K562 (cell line): ENCODE results near the gene FXYD1. TPM values are rescaled to one million over a fixed set of nuclear protein-coding genes. Genes with fewer than 3 reads are reported as not detected.

Experiments
- ATAC-seq: fragments of 200-7000 bp; cut with Tn5 transposase; 3 replicates; pipeline ENCODE4 v1.9.1; 2020; ENCODE audit warnings: moderate library complexity
- BruUV-seq: library from RNA; stranded (reverse); fragments of 400-500 nt; replicated peaks from 2 replicates; lab custom pipeline; 2021; lab: Mats Ljungman, UMichigan
- CTCF ChIA-PET: fragments of 300-600 bp; formaldehyde crosslinking; extraction: SDS; loops from one replicate; lab custom pipeline; 2021; ENCODE audit warnings: low intra/inter-chr PET ratio; lab: Yijun Ruan, JAX
- POLR2A ChIA-PET: fragments of 300-600, 350-650 bp; sonication (Branson Sonifier 250); formaldehyde crosslinking; extraction: SDS; loops from one replicate; lab custom pipeline; 2021; ENCODE audit warnings: antibody characterized with exemption, inconsistent platforms; lab: Yijun Ruan, JAX
- DNase-seq, 4 experiments: peaks; one replicate each; pipeline versions ENCODE4 v3.0.0 to v3.0.0-alpha.2; 2011 to 2018; ENCODE audit warnings: low spot score in 3 of 4, mixed read lengths in 3 of 4; ENCODE audit errors: extremely low read depth in 1 of 4
- FAIRE-seq: peaks from 2 replicates; lab custom pipeline; 2011; peaks lifted over from hg19 to GRCh38; lab: Jason Lieb, UNC
- H2AFZ ChIP-seq: 2 replicates; pipeline ENCODE4 v1.6.0; 2011; ENCODE audit warnings: low read depth, low read length, control low read depth, inconsistent platforms
- H3K27ac ChIP-seq: fragments of 200-600 bp; 3 replicates; pipeline ENCODE4 v1.8.0; 2011; ENCODE audit warnings: low read depth, mild to moderate bottlenecking, control low read depth, inconsistent platforms, low read length, moderate library complexity, mixed read lengths; ENCODE audit errors: extremely low read depth
- H3K27me3 ChIP-seq, 2 experiments: fragments of 300-600 bp in 1 of 2; 2 replicates in 1 of 2; 3 replicates in 1 of 2; pipeline versions ENCODE4 v1.6.0 to v1.8.0; 2011; ENCODE audit warnings: inconsistent platforms in 2 of 2, low read length in 2 of 2, mild to moderate bottlenecking in 1 of 2, mixed read lengths in 1 of 2, moderate library complexity in 1 of 2; ENCODE audit not compliant: control insufficient read depth in 2 of 2, insufficient read depth in 2 of 2
- H3K36me3 ChIP-seq: fragments of 300-600 bp; 3 replicates; pipeline ENCODE4 v1.8.0; 2011; ENCODE audit warnings: mild to moderate bottlenecking, low read length, inconsistent platforms; ENCODE audit not compliant: control insufficient read depth, insufficient read depth
- H3K4me1 ChIP-seq, 2 experiments: fragments of 200-600 bp in 1 of 2; replicated peaks in 1 of 2; 2 replicates in 1 of 2; 3 replicates in 1 of 2; pipeline versions ENCODE4 v1.5.1 to v1.8.0; 2011; ENCODE audit warnings: inconsistent platforms in 2 of 2, low read length in 2 of 2, mild to moderate bottlenecking in 1 of 2, mixed read lengths in 1 of 2, moderate library complexity in 1 of 2; ENCODE audit not compliant: control insufficient read depth in 2 of 2, insufficient read depth in 2 of 2
- H3K4me2 ChIP-seq: 2 replicates; pipeline ENCODE4 v1.6.1; 2011; ENCODE audit warnings: low read length, control low read depth, inconsistent platforms, mixed read lengths; ENCODE audit not compliant: insufficient read depth
- H3K4me3 ChIP-seq: fragments of 200-600 bp; sonication (generic), shearing (Covaris generic); 2 replicates; pipeline ENCODE4 v1.5.1; 2016; ENCODE audit warnings: control low read depth, inconsistent platforms
- H3K79me2 ChIP-seq: fragments of 200-600 bp; 3 replicates; pipeline ENCODE4 v1.8.0; 2011; ENCODE audit warnings: low read length, inconsistent platforms; ENCODE audit not compliant: control insufficient read depth, insufficient read depth
- H3K9ac ChIP-seq, 2 experiments: 2 replicates each; pipeline versions ENCODE4 v1.6.0 to v1.6.1; 2011; ENCODE audit warnings: low read depth in 2 of 2, low read length in 2 of 2, control low read depth in 1 of 2, inconsistent platforms in 1 of 2, mild to moderate bottlenecking in 1 of 2, mixed read lengths in 1 of 2; ENCODE audit not compliant: insufficient read depth in 1 of 2
- H3K9me1 ChIP-seq: one replicate; pipeline ENCODE4 v1.6.0; 2011; ENCODE audit warnings: inconsistent platforms, mild to moderate bottlenecking, low read length, moderate library complexity; ENCODE audit not compliant: control insufficient read depth, insufficient read depth
- H3K9me3 ChIP-seq: replicated peaks from 2 replicates; pipeline ENCODE4 v1.5.1; 2011; ENCODE audit warnings: low read depth, low read length, inconsistent platforms; ENCODE audit not compliant: control insufficient read depth, insufficient read depth
- H4K20me1 ChIP-seq: replicated peaks from 2 replicates; pipeline ENCODE4 v1.6.1; 2011; ENCODE audit warnings: low read length, inconsistent platforms, mixed read lengths; ENCODE audit not compliant: control insufficient read depth, insufficient read depth
- POLR2G ChIP-seq: fragments of 200-400 bp; formaldehyde crosslinking; IDR thresholded peaks from 2 replicates; pipeline ENCODE4 v1.6.1; 2017; ENCODE audit warnings: low read depth, mild to moderate bottlenecking, antibody characterized with exemption, low read length, moderate library complexity
- RBFOX2 ChIP-seq: fragments of 200-400 bp; formaldehyde crosslinking; IDR thresholded peaks from 2 replicates; pipeline ENCODE4 v1.6.1; 2017; ENCODE audit warnings: low read depth, mild to moderate bottlenecking, low read length, moderate library complexity
- ZBTB8A ChIP-seq: fragments of 450-650 bp; IDR thresholded peaks from 2 replicates; pipeline ENCODE4 v1.6.1; 2018; ENCODE audit warnings: mild to moderate bottlenecking, moderate library complexity; ENCODE audit not compliant: partially characterized antibody
- ZNF212 ChIP-seq: fragments of 450-650 bp; formaldehyde crosslinking; IDR thresholded peaks from 2 replicates; pipeline ENCODE4 v1.4.0; 2020; ENCODE audit warnings: mild to moderate bottlenecking
- WGBS: fragments of 100-300 bp; shearing (Covaris generic); methylation state at CpG from one replicate; pipeline ENCODE4 v1.1.6; 2016; ENCODE audit warnings: low coverage, mixed read lengths; ENCODE audit not compliant: insufficient coverage; ENCODE audit errors: missing lambda C conversion rate; 5-methylcytosine and 5-hydroxymethylcytosine counted together
- in situ Hi-C: fragments of 300-500 bp; cut with MboI; formaldehyde crosslinking; loops from 4 replicates; pipeline ENCODE4 v1.15.0; 2018; ENCODE audit warnings: inconsistent platforms, mixed read lengths
- intact Hi-C: fragments of 100-400 bp; cut with micrococcal nuclease; formaldehyde crosslinking; loops from 2 replicates; pipeline ENCODE4 v1.14.2; 2022
- polyA plus RNA-seq, 8 experiments: library from polyadenylated mRNA; depleted of rRNA in 4 of 8; stranded (reverse) in 5 of 8; unstranded in 3 of 8; fragments of >200 nt; fragmentation: Nextera tagmentation in 2 of 8; fragmentation: Illumina TruSeq in 1 of 8; extraction: Ambion mirVana in 2 of 8; extraction: Trizol in 1 of 8; gene quantifications; 2 replicates each; pipeline versions ENCODE4 v1.2.1 to v1.2.3, GENCODE V29; 2011 to 2014; ENCODE audit warnings: inconsistent platforms in 1 of 8, missing spikeins in 1 of 8
- total RNA-seq, 7 experiments: library from RNA; depleted of rRNA in 6 of 7; stranded (reverse); fragments of >200 nt in 6 of 7; fragmentation: Illumina TruSeq in 2 of 7; extraction: Trizol in 2 of 7; gene quantifications; 2 replicates each; pipeline versions ENCODE4 v1.2.1 to v1.2.3, GENCODE V29; 2011 to 2021; ENCODE audit warnings: low replicate concordance in 1 of 7
- TF ChIP-seq, protein P1 (sequence below), 3 experiments: IDR thresholded peaks in 2 of 3; conservative IDR thresholded peaks in 1 of 3; 2 replicates each; pipeline ENCODE4 v1.5.1; 2011 to 2012; ENCODE audit warnings: low read length in 3 of 3, mild to moderate bottlenecking in 3 of 3, control low read depth in 2 of 3, improper control_type of control experiment in 1 of 3, inconsistent platforms in 1 of 3, low read depth in 1 of 3, mixed read lengths in 1 of 3, moderate library complexity in 1 of 3; ENCODE audit not compliant: insufficient read depth in 2 of 3

FXYD1 gene
- total and polyA plus RNA-seq, 9 of the 15 experiments (the other 6 are each of a cell fraction or from before 2014, with no cell fraction given), result 0.40 to 3.2 (median 1.8) TPM; not detected in 3

DNA sequence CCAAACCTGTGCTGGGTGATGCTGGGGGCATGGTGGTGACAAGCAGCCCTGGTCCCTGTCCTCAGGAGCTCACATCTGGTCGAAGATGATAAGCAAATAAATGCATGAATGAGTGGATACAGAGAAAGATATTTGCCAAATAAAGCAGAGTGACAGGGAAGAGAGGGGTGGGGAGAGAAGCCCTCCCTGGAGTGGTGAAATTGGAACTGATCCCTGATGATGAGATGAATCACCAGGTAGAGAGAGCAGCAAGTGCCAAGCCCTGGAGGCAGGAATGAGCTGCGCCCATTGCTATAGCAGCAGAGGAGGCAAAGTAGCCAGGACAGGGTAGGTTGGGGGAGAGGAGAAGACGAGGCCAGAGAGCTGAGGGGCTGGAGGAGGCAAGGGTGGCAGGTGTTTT, 29.6 kb downstream of the FXYD1 start (continued):
- no peak for TF ChIP-seq ZBTB8A
- TF ChIP-seq, all 486 proteins: peak for 6

DNA sequence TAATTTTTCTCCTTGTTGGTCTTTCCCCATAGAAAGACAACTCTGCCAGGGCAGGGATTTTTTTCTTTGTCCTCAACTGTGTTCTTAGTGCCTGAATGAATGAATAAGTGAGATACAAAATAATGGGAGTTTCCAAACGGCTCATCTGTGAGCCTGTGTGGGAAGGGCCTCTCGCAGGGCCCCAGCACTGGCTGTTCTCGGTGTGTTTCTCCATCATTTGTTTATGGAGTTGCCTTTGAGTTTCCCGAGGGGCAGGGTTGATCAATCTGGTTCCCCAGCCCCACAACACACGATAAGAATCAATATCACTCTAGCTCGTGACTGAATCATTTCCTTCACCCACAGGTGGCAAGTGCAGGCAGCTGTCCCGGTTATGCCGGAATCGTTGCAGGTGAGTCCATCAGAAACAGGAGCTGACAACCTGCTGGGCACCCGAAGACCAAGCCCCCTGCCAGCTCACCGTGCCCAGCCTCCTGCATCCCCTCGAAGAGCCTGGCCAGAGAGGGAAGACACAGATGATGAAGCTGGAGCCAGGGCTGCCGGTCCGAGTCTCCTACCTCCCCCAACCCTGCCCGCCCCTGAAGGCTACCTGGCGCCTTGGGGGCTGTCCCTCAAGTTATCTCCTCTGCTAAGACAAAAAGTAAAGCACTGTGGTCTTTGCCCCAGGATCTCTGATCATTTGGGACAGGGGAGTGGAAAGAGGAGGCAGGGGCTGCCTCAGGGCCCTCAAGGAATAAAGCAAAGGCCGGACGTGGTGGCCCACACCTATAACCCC, 30.8 kb downstream of the FXYD1 start:
- no peak for DNase-seq
- ATAC-seq, result no peak
- Histone ChIP-seq H2AFZ (no peak overlapping the region), H3K9ac (no peak overlapping the region), H3K27me3 (no peaks in the 10 kb centered on the region; a peak in 1 of 5 replicates), H3K4me3 (no peak overlapping the region), H3K9me3 (peaks cover 12% of the 10 kb centered on the region; the same call in 1 of the 2 replicates), H3K4me1 (peaks cover 40 to 49% of the 10 kb centered on the region in 2 experiments), H3K9me1 (no peaks in the 10 kb centered on the region), H4K20me1 (no peaks in the 10 kb centered on the region), H3K4me2 (no peak overlapping the region), H3K36me3 (peaks cover 77% of the 10 kb centered on the region), H3K79me2 (peaks cover 13% of the 10 kb centered on the region; the same call in 2 of the 3 replicates), H3K27ac (no peak overlapping the region)
- no peak for FAIRE-seq
- ChIA-PET CTCF (no interaction called here), POLR2A (interaction anchor here (0.6 to 1.6 kb wide), 6 partner anchors 8 to 551 kb away, joined by 3 to 4 read pairs (median 4); no protein-coding TSS in a partner anchor)
- in situ Hi-C loops (no loop called here), intact Hi-C loops (loop anchor here (5.0 kb wide), 2 partner anchors 38 to 78 kb away; partner anchors contain the start of gene LSR)
- BruUV-seq, result no TSS peak
- 83% methylated on average over 16 of the region's 18 CpGs for WGBS
- TF ChIP-seq RBFOX2 (peak; percentile 54), POLR2G (peak; percentile 47), ZNF212 (CRISPR knock-in tag) (no peak)
- TF ChIP-seq, protein P1, sequence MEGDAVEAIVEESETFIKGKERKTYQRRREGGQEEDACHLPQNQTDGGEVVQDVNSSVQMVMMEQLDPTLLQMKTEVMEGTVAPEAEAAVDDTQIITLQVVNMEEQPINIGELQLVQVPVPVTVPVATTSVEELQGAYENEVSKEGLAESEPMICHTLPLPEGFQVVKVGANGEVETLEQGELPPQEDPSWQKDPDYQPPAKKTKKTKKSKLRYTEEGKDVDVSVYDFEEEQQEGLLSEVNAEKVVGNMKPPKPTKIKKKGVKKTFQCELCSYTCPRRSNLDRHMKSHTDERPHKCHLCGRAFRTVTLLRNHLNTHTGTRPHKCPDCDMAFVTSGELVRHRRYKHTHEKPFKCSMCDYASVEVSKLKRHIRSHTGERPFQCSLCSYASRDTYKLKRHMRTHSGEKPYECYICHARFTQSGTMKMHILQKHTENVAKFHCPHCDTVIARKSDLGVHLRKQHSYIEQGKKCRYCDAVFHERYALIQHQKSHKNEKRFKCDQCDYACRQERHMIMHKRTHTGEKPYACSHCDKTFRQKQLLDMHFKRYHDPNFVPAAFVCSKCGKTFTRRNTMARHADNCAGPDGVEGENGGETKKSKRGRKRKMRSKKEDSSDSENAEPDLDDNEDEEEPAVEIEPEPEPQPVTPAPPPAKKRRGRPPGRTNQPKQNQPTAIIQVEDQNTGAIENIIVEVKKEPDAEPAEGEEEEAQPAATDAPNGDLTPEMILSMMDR (IDR thresholded peaks at IDR 0.05 in 2 of 3, conservative IDR thresholded peaks at IDR 0.05 in 1 of 3; ENCODE audit: insufficient read depth in 2 of 3, low read depth in 1 of 3, low read length in 3 of 3), result no peak
